Right cardiac atrium (tissue), 5 donors: ENCODE data around the gene TMTC2. TPM values are rescaled to one million over a fixed set of nuclear protein-coding genes. Genes with fewer than 3 reads are reported as not detected.

Source experiments
- ATAC-seq, 2 donors: fragments of 200-7000 bp; cut with Tn5 transposase; one replicate each; pipeline versions ENCODE4 v1.8.0 to v1.9.1; 2020; ENCODE audit warnings: moderate library complexity in 2 of 2, mild to moderate bottlenecking in 1 of 2
- DNase-seq, 3 donors: peaks; one replicate each; pipeline ENCODE4 v3.0.0-alpha.2; 2020
- H3K27ac ChIP-seq: one replicate; pipeline ENCODE4 v1.5.1; 2013; ENCODE audit warnings: mild to moderate bottlenecking, low read length, control low read depth, moderate library complexity
- H3K27me3 ChIP-seq: one replicate; pipeline ENCODE4 v1.6.1; 2013; ENCODE audit not compliant: control insufficient read depth, insufficient read depth
- H3K4me1 ChIP-seq: one replicate; pipeline ENCODE4 v1.6.1; 2013; ENCODE audit warnings: low read length; ENCODE audit not compliant: control insufficient read depth, insufficient read depth
- H3K4me3 ChIP-seq: one replicate; pipeline ENCODE4 v1.5.1; 2013; ENCODE audit warnings: low read length, control low read depth
- H3K9me3 ChIP-seq: one replicate; pipeline ENCODE4 v1.6.1; 2013; ENCODE audit warnings: low read length; ENCODE audit not compliant: control insufficient read depth
- WGBS: extraction: QIAGEN DNeasy Blood & Tissue Kit; methylation state at CpG from one replicate; pipeline ENCODE4 v1.1.7; 2013; 5-methylcytosine and 5-hydroxymethylcytosine counted together
- intact Hi-C, 4 donors: fragments of 100-400 bp; cut with DNase I; formaldehyde crosslinking; loops; one replicate each; pipeline versions ENCODE4 v1.11.0 to v1.14.0; 2022 to 2023
- polyA plus RNA-seq: library from polyadenylated mRNA; stranded (reverse); fragments of 200-250 nt; gene quantifications from one replicate; pipeline ENCODE4 v1.2.3, GENCODE V29; 2013
- total RNA-seq, 4 donors: library from RNA; stranded (reverse); fragmentation: NEBNext Ultra II Directional; extraction: Animal tissue kit (Norgen Biotek cat#: 25700); gene quantifications; one replicate each; pipeline ENCODE4 v1.2.1, GENCODE V29; 2021
- donor health status: healthy with polysubstance abuse.
- donor health status: DM: no; HTN: yes; CAD: no.
- donor health status: DM: no; HTN: no; CAD: no.
- donor health status: DM: no; HTN: yes; CAD: no; lungs with severe emphysema.
- donor health status: DM: yes; HTN: yes; CAD: no.

TMTC2 gene
- total and polyA plus RNA-seq, 5 donors: 1.6 to 5.3 (median 2.9) TPM

DNA sequence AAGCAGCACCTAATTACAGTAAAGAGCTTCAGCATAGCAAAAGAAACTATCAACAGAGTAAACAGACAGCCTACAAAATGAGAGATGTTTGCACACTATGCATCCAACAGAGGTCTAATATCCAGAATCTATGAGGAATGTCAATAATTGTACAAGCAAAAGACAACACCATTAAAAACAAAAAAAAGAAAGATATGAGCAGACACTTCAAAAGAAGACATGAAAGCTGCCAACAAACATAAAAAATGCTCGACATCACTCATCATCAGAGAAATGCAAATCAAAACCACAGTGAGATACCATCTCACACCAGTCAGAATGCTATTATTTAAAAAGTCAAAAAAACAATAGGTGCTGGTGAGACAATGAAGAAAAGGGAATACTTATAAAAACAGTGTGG lies 273.1 kb downstream of the TMTC2 start:
- Histone ChIP-seq H3K27ac (no peak overlapping the region), H3K27me3 (no peaks in the 10 kb centered on the region), H3K4me3 (no peak overlapping the region), H3K9me3 (no peaks in the 10 kb centered on the region), H3K4me1 (no peaks in the 10 kb centered on the region)
- WGBS: 88% methylated on average over 1 of the region's 1 CpG
- ATAC-seq (no peak), DNase-seq (no peak)
- intact Hi-C loops: no loop called here

DNA sequence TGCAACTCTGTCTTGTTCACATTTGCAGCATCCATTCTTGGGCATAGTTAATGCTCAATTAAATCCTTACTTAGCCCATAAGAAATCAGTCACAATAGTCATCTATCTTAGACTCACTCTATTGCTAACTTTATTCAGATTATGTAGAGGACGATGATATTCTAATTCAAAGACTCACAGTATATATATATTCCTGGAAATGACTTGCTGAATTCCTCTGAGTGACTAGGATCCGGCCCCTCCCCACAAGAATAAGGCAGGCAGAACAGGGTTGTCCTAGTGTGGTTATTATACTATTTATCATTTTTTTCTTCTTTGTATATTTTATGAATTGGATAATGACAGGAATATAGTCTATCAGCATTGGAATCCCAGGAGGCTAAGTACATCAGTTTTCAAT lies 275.1 kb downstream of the TMTC2 start:
- Histone ChIP-seq H3K27ac (no peak overlapping the region), H3K4me1 (no peaks in the 10 kb centered on the region), H3K9me3 (no peaks in the 10 kb centered on the region), H3K27me3 (no peaks in the 10 kb centered on the region), H3K4me3 (no peak overlapping the region)
- intact Hi-C loops: no loop called here
- ATAC-seq (no peak), DNase-seq (no peak)
- 94% methylated on average over 2 of the region's 2 CpGs for WGBS

DNA sequence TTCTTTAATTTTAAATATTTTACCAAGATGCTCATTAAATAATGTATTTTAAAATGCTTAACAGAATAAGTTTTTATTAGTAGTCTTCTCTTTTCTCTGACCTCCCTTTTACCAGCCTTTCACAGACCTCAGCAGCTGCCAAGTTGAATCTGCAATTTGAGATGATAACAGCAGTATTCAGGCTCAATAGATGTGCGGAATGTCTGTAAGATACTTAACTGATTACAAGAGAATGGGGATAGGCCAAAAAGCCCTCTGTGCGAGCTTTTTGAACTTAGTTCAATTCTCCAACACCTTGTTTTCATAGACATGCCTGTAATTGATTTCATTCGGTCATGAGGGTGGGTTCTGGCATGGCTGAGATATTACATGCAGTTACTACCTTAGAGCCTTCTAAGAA lies 277.2 kb downstream of the TMTC2 start:
- DNase-seq (no peak), ATAC-seq (no peak)
- H3K4me1 ChIP-seq: no peaks in the 10 kb centered on the region
- H3K4me3 ChIP-seq: no peak overlapping the region
- 70% methylated on average over 3 of the region's 3 CpGs for WGBS
- no peaks in the 10 kb centered on the region for H3K9me3 ChIP-seq
- intact Hi-C loops: no loop called here
- H3K27ac ChIP-seq: no peak overlapping the region
- H3K27me3 ChIP-seq: no peaks in the 10 kb centered on the region

DNA sequence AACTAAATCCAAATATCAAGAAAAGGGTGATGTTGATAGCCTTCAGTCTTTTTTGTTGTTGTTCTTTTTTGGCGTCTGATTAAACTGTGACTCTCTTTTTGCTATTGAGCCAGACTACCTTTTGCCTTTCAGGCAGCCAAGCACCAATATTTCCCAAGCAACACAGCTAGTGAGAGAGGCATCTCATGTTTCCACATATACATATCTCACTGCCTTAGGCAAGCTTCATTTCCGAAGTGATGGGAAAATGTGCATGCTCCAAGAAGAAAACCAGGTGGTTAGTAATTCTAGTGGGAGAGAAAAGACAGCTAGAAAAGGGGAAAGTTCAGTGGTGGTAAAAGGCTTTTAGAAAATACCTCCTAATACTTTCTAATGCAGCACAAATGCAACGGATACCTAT lies 277.7 kb downstream of the TMTC2 start:
- no peak overlapping the region for H3K27ac ChIP-seq
- intact Hi-C loops: no loop called here
- H3K27me3 ChIP-seq: no peaks in the 10 kb centered on the region
- 88% methylated on average over 3 of the region's 3 CpGs for WGBS
- H3K4me3 ChIP-seq: no peak overlapping the region
- H3K4me1 ChIP-seq: no peaks in the 10 kb centered on the region
- no peak for DNase-seq
- no peaks in the 10 kb centered on the region for H3K9me3 ChIP-seq
- no peak for ATAC-seq

DNA sequence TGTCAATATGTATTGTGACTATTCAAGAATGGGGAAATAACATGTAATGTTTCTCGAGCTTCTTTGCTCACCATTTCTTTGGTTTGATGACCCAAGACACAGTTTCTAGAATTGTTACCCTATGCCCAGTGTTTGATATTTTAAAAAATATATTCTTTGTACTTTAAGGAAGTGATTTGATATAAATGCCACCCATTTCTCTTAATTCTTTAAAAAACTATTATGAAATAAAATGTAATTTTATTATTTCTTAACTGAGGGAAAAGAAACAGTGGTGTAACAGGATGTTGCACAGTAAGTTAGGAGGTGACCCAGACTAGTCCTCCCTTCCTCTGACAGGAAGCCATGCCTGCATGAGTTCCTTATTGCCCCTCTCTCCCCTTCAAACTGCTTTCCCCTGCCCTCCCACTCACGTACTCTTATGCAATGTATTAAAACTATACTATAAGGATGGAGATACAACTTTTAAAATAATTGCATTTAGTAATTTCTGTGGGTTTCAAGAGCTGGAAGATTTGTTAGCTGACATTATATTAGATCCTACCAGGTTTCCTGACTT lies 279.4 kb downstream of the TMTC2 start:
- Histone ChIP-seq H3K27me3 (no peaks in the 10 kb centered on the region), H3K9me3 (no peaks in the 10 kb centered on the region), H3K4me3 (no peak overlapping the region), H3K27ac (no peak overlapping the region), H3K4me1 (no peaks in the 10 kb centered on the region)
- WGBS: 67% methylated on average over 2 of the region's 2 CpGs
- ATAC-seq (peak in 1 of 2 donors; percentile 68), DNase-seq (no peak)
- intact Hi-C loops: no loop called here

DNA sequence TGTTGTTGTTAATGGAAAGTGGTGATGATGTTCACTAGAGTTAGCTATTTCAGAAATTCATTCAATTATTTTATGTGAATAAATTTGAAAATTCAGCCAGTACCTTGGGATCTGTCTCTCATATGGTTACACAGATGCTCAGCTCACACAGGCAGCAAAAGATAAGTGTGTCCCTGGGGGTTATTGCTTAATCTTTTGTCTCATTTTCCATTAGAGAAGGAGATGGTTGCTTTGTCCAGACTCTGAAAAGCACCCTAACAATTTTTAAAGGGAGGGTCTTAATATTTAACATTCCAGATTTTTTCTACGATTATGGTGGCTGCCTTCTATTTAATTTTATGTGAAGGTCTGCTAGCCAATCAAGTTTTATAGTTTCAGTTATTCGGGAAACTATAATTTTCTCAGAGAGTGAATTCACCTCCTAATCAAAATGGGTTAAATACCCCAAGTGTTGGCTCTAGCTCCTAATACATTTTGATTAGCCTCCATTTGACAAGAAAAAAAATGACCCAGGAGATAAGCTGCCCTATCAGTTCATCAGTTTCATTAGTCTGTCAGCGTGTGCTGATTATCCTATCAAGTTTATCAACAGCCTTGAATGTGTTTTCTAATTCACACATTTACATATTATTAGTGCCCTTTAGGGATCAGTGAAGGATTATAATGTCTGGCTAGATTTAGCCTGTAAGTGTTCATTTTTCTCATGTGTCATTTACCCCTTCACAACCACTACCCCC lies 282.1 kb downstream of the TMTC2 start:
- Histone ChIP-seq H3K4me3 (no peak overlapping the region), H3K4me1 (no peaks in the 10 kb centered on the region), H3K27ac (no peak overlapping the region), H3K27me3 (no peaks in the 10 kb centered on the region), H3K9me3 (no peaks in the 10 kb centered on the region)
- ATAC-seq: no peak
- no peak for DNase-seq
- 93% methylated on average over 3 of the region's 3 CpGs for WGBS
- intact Hi-C loops: no loop called here

DNA sequence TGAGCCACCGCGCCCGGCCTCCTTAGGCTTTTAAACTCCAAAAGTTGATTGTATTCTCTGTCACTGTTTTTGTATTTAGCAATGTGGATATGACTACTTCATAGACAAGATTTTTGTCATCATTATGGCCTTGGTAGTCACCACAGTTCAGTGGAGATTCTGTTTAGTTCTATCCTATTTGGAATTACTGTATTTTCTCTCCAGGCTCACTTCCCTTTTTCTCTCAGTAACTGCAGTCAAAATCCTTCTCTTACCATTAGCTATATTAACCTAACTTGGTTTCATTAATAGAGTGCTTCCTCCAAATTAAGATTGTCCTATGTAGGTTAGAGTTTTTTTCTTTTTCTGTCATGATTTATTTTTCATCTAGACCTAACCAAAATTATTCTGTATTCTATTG lies 283.9 kb downstream of the TMTC2 start:
- H3K27me3 ChIP-seq: no peaks in the 10 kb centered on the region
- H3K4me1 ChIP-seq: no peaks in the 10 kb centered on the region
- H3K4me3 ChIP-seq: no peak overlapping the region
- no peak for DNase-seq
- H3K9me3 ChIP-seq: no peaks in the 10 kb centered on the region
- WGBS: 99% methylated on average over 3 of the region's 3 CpGs
- no peak for ATAC-seq
- no peak overlapping the region for H3K27ac ChIP-seq
- intact Hi-C loops: no loop called here

DNA sequence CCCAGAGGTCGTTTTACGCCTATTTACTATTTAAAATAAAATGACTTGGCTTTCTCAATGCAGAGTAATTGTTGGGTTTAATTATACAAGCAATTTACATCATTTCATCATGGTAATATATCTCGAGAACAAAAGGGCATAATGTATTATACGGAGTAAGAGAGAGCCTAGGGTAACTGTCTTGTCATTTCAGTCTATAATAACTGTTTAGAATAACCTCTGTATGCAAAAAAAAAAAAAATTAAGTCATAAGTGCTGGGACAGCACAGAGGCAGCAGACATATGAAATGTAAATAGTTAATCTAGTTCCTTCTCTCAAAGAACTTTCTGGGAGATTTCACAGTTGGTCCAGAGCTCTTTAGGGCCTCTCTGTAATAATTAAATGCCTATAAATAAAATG lies 284.9 kb downstream of the TMTC2 start:
- Histone ChIP-seq H3K27me3 (no peaks in the 10 kb centered on the region), H3K4me1 (no peaks in the 10 kb centered on the region), H3K27ac (no peak overlapping the region), H3K4me3 (no peak overlapping the region), H3K9me3 (no peaks in the 10 kb centered on the region)
- WGBS: 80% methylated on average over 4 of the region's 4 CpGs
- DNase-seq (no peak), ATAC-seq (no peak)
- intact Hi-C loops: no loop called here

DNA sequence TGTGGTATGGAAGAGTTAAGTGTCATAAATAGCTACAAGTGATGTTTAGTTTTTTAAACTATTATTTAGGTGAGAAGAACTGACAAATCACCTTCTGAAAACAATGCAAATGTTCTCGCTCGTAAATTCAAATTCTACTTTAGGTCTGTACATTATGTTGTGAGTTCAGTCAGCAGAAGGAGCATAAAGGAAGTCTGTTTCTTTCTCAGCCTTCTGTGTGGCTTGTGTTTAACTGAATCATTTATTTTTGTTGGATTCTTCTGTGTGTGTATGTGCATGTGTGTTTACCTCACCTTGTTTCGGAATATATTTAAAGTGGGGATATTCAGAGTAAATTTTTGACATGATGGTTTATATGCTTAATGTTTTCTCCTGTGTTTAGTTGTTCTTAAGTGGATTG lies 285.9 kb downstream of the TMTC2 start:
- H3K27ac ChIP-seq: no peak overlapping the region
- ATAC-seq (no peak), DNase-seq (no peak)
- intact Hi-C loops: no loop called here
- H3K4me3 ChIP-seq: no peak overlapping the region
- H3K4me1 ChIP-seq: no peaks in the 10 kb centered on the region
- H3K9me3 ChIP-seq: no peaks in the 10 kb centered on the region
- 94% methylated on average over 3 of the region's 3 CpGs for WGBS
- no peaks in the 10 kb centered on the region for H3K27me3 ChIP-seq

DNA sequence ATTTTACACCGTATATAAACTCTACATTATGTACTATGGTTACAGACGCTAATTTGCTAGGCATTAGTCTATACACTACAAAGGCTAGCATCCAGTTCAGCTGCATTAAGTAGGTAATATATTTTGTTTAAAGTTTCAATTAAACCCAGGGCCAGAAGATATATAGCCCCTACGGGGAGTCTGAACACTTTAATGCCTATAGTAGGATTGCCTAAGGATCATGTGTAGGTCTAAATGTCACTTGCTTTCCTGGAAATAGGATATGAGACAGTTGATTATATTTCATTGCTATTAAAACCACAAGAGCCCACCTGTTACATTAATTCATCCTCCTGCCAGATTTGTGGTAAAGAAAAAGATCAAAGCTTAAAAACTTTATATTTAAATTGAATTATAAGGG lies 286.9 kb downstream of the TMTC2 start:
- intact Hi-C loops: no loop called here
- no peak overlapping the region for H3K4me3 ChIP-seq
- DNase-seq (no peak), ATAC-seq (no peak)
- no peaks in the 10 kb centered on the region for H3K9me3 ChIP-seq
- H3K27ac ChIP-seq: no peak overlapping the region
- 94% methylated on average over 3 of the region's 3 CpGs for WGBS
- H3K4me1 ChIP-seq: no peaks in the 10 kb centered on the region
- H3K27me3 ChIP-seq: no peaks in the 10 kb centered on the region

DNA sequence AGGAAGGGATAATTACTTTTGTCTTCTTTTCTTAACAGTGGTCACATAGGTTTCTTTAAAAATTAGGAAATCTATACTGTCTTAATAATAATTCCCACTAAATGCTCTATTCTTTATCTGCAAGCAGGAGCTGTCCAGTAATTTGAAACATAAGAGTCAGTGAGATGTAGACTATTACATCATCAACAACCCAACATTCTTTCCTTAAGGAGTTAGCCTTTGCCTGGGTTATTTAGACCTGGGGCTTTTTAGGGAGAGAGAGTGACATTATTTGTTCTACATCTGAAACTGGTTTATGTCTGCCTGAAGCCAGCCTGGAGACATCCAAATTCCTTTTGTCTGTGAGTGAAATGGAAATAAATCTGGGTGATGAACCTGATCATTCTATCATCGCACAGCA lies 294.4 kb downstream of the TMTC2 start:
- Histone ChIP-seq H3K4me3 (no peak overlapping the region), H3K27ac (no peak overlapping the region), H3K9me3 (no peaks in the 10 kb centered on the region), H3K4me1 (no peaks in the 10 kb centered on the region), H3K27me3 (no peaks in the 10 kb centered on the region)
- WGBS: 70% methylated on average over 1 of the region's 1 CpG
- no peak for ATAC-seq
- DNase-seq: no peak
- intact Hi-C loops: no loop called here

DNA sequence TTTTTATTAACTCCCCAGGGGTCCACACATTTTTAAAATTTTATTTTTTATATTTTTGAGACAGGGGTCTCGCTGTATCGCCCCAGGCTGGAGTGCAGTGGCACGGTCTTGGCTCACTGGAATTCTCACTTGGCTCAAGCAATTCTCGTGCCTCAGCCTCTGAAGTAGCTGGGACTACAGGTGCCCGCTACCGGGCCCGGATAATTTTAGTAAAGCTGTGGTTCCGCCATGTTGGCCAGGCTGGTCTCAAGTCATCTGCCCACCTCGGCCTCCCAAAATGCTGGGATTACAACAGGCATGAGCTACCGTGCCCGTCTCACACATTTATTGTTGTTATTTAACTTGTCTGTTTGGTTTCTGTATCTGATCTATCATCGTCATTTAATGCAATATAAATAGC lies 307.4 kb downstream of the TMTC2 start:
- Histone ChIP-seq H3K4me3 (no peak overlapping the region), H3K4me1 (no peaks in the 10 kb centered on the region), H3K27me3 (no peaks in the 10 kb centered on the region), H3K9me3 (no peaks in the 10 kb centered on the region), H3K27ac (no peak overlapping the region)
- intact Hi-C loops: no loop called here
- no peak for DNase-seq
- no peak for ATAC-seq
- WGBS: 91% methylated on average over 12 of the region's 12 CpGs
